ENCODE measurements around the gene PRKAG2. TPM values are rescaled to one million over a fixed set of nuclear protein-coding genes. Genes with fewer than 3 reads are reported as not detected.

Gene PRKAG2
- total RNA-seq, 8 experiments from 2014 or later: 6.3 to 13.4 (median 8.5) TPM

DNA sequence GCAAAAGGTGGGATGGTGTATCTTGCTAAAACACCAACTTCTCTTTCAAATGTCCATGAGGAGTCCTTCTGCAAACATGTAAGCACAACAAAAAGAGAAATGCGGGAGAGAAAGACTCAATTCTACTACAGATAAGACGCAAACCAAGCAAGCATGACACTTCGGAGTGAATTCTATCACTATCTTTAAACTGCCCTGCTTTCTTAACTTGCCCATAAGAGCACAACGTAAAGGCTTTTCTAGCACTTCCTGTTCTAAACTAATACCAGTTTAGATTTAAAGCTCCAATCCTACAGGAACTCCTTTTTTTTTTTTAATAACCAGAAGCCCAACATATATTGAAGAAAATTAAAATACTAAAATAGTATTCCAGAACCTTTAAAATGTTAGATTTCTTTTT lies 365.6 kb downstream of the PRKAG2 start:
- no peak for ATAC-seq (replicated peaks in 6 of 8)
- WGBS, 10 experiments: 83 to 100% (median 96%) methylated on average over 3 to 4 of the region's 4 CpGs; no CpG with 5 or more reads in 1 of the 10 experiments
- Histone ChIP-seq H3K4me3 (no peak overlapping the region), H3K4me1 (replicated peaks in 1 of 2) (peaks cover 12 to 14% of the 10 kb centered on the region in 2 donors), H3K27ac (no peak overlapping the region)
- in situ Hi-C loops (cut with MboI; ENCODE audit: low pct_unique_long_range_greater_than_20kb in 2 of 9, low sequenced_read_pairs in 9 of 9, unreplicated experiment in 9 of 9): no loop called here

DNA sequence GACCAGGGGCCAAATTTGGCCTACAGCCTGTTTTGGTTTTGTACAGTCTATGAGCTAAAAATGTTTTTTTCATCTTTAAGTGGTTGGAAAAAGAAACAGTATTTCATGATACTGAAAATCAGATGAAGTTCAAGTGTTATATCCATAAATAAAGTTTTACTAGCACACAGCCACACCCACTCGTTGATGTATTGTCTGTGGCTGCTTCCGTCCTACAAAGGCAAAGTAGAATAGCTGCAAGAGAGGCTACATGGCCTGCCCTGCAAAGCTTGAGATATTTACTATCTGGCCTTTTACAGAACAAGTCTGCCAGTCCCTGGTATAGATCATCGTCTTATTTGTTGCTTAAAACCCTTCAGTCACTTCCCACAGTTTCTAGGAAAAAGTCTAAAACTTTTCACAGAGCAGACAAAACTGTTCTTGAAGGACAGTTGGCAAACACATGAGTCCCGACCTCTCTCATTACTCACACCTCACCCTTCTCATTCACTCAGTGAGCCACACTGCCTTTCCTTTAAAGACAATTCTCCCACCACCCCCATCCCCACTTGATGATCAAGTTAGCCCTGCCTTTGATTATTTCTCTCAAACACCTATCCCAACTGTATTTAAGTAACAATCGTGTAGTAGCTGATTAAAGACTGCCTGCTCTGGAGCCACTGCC lies 367.1 kb downstream of the PRKAG2 start:
- WGBS, 10 experiments: 40 to 100% (median 89%) methylated on average over 1 to 5 of the region's 5 CpGs
- Histone ChIP-seq H3K27ac (no peak overlapping the region), H3K4me3 (no peak overlapping the region), H3K4me1 (replicated peaks in 1 of 2) (peaks cover 11 to 12% of the 10 kb centered on the region in 2 donors)
- peak in 2 of 8 experiments; percentile 35 to 67 for ATAC-seq (replicated peaks in 6 of 8)
- in situ Hi-C loops (cut with MboI; ENCODE audit: low pct_unique_long_range_greater_than_20kb in 2 of 9, low sequenced_read_pairs in 9 of 9, unreplicated experiment in 9 of 9): no loop called here

DNA sequence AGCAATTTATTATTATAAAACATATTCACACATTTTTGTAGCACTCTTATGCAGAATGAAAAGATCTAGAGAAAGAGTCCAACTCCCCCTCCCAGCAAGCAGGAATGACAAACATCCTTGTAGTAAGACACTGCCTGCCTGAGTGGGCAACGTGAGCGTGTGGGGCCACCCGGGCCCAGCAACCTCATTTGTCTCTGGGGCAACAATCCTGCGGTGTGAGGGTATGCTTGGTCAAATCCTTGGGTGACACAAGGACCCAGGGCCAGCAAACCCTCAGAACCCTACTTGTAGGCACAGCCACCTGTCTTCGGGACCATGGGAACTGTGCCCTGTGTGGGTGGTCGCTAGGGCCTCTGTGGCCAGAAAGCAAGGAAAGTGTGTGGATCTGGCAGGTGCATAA lies 367.9 kb downstream of the PRKAG2 start:
- H3K27ac ChIP-seq: peak overlapping the region in 1 of 2 donors; percentile 9
- H3K4me3 ChIP-seq: no peak overlapping the region
- in situ Hi-C loops (cut with MboI; ENCODE audit: low pct_unique_long_range_greater_than_20kb in 2 of 9, low sequenced_read_pairs in 9 of 9, unreplicated experiment in 9 of 9): no loop called here
- peaks cover 11 to 15% of the 10 kb centered on the region in 2 donors for H3K4me1 ChIP-seq (replicated peaks in 1 of 2)
- 83 to 100% (median 91%) methylated on average over 1 to 6 of the region's 6 CpGs; no CpG with 5 or more reads in 4 of the 10 experiments for WGBS, 10 experiments
- peak in 3 of 8 experiments; percentile 21 to 84 (median 62) for ATAC-seq (replicated peaks in 6 of 8)

DNA sequence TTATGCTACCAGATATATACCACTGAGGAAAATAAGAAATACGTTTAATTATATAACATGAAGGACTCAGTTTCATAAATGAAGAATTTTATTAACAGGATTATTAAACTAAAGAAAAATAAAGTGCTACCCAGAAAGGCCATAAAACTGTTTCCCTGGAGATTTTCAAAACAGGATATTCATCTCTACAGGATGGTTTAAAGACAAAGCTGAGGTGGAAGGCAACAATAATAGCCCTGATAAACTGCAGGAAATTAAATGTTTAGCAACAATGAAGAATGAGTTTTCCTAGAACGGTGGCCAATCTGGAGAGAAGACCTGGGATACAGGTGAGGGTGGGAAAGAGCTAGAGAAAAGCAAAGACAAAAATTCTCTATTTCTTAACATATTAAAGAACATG lies 369.1 kb downstream of the PRKAG2 start:
- Histone ChIP-seq H3K4me1 (replicated peaks in 1 of 2) (peaks cover 11 to 17% of the 10 kb centered on the region in 2 donors), H3K4me3 (no peak overlapping the region), H3K27ac (no peak overlapping the region)
- in situ Hi-C loops (cut with MboI; ENCODE audit: low pct_unique_long_range_greater_than_20kb in 2 of 9, low sequenced_read_pairs in 9 of 9, unreplicated experiment in 9 of 9): no loop called here
- WGBS, 10 experiments: 18 to 100% (median 84%) methylated on average over 1 to 2 of the region's 2 CpGs
- no peak for ATAC-seq (replicated peaks in 6 of 8)

DNA sequence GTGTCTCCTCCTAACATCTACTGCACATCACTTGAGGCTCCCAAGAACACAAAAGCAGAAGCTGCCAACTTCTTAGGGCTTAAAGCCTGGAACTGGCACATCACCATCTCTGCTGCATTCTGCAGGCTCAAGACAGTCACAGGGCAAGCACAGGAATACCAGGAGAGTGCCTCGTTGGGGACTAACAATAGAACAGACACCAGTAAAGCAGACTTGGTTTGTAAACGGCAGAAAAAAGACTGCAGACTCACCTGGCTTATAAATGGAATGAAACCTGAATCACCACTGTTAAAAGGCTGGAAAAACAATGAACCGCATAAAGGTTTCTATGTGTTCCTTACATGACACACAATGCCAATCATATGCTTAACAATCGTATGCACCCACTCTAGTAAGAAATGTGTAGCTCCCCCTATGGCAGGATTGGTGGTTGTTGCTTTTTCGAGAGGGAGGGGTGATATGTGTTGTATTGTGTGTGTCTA lies 370.0 kb downstream of the PRKAG2 start:
- ATAC-seq (replicated peaks in 6 of 8): peak in 2 of 8 experiments; percentile 5 to 12

More for the DNA sequence above, 370.0 kb downstream of the PRKAG2 start:
- WGBS, 10 experiments: 0 to 77% (median 57%) methylated on average over 2 to 4 of the region's 5 CpGs; no CpG with 5 or more reads in 2 of the 10 experiments
- Histone ChIP-seq H3K27ac (no peak overlapping the region), H3K4me3 (no peak overlapping the region), H3K4me1 (replicated peaks in 1 of 2) (peaks cover 11 to 17% of the 10 kb centered on the region in 2 donors)
- in situ Hi-C loops (cut with MboI; ENCODE audit: low pct_unique_long_range_greater_than_20kb in 2 of 9, low sequenced_read_pairs in 9 of 9, unreplicated experiment in 9 of 9): no loop called here

Other genes starting within 250 kb of the PRKAG2 start
- under 1 TPM in 4 of 8 experiments, not detected in 4; 0.16 to 0.78 (median 0.38) TPM for gene GALNTL5, start 79.3 kb upstream of the PRKAG2 start, total RNA-seq
- gene GALNT11, start 148.6 kb upstream of the PRKAG2 start, total RNA-seq: 10 to 100 TPM; 24.8 to 53.0 (median 32.8) TPM